Measurements from ENCODE around the gene CRIP1.

The CRIP1 gene

GRCh38 chr14:105492971-105493871 lies 6.5 kb downstream of the CRIP1 start:
- DNase-seq (ENCODE audit: low read depth): no peak

GRCh38 chr14:105493921-105494605 lies 7.4 kb downstream of the CRIP1 start:
- DNase-seq (ENCODE audit: low read depth): no peak

GRCh38 chr14:105494606-105494929 lies 7.9 kb downstream of the CRIP1 start:
- no peak for DNase-seq (ENCODE audit: low read depth)

GRCh38 chr14:105495101-105495989 lies 8.7 kb downstream of the CRIP1 start:
- DNase-seq (ENCODE audit: low read depth): no peak

GRCh38 chr14:105495990-105496830 lies 9.5 kb downstream of the CRIP1 start:
- no peak for DNase-seq (ENCODE audit: low read depth)

- DNase-seq (ENCODE audit: low read depth): no peak
These were observed 10.3 kb downstream of the CRIP1 start for GRCh38 chr14:105496831-105497591.

GRCh38 chr14:105497671-105498429 lies 11.2 kb downstream of the CRIP1 start:
- DNase-seq (ENCODE audit: low read depth): no peak

- DNase-seq (ENCODE audit: low read depth): no peak
These were observed 12.0 kb downstream of the CRIP1 start for GRCh38 chr14:105498430-105499255.

- DNase-seq (ENCODE audit: low read depth): no peak
These were observed 12.8 kb downstream of the CRIP1 start for GRCh38 chr14:105499256-105500035.

GRCh38 chr14:105500036-105500725 lies 13.5 kb downstream of the CRIP1 start:
- no peak for DNase-seq (ENCODE audit: low read depth)

- DNase-seq (ENCODE audit: low read depth): no peak
These were observed 14.0 kb downstream of the CRIP1 start for GRCh38 chr14:105500726-105501101.

GRCh38 chr14:105501504-105502291 lies 15.0 kb downstream of the CRIP1 start:
- no peak for DNase-seq (ENCODE audit: low read depth)

GRCh38 chr14:105502446-105503295 lies 16.0 kb downstream of the CRIP1 start:
- DNase-seq (ENCODE audit: low read depth): no peak

- DNase-seq (ENCODE audit: low read depth): no peak
These were observed 16.6 kb downstream of the CRIP1 start for GRCh38 chr14:105503296-105503640.

- no peak for DNase-seq (ENCODE audit: low read depth)
These were observed 17.4 kb downstream of the CRIP1 start for GRCh38 chr14:105503935-105504692.

Measured in stromal cell of bone marrow (primary cell).